HG03095 (cell line): ENCODE results near the gene LRRC28.
"Not testable (repeated sequence)": the region's sequence is repeated elsewhere in the genome, so short reads cannot be mapped to it uniquely, and the experiment has no call there.

Experiments used
- ATAC-seq: cut with Tn5 transposase; IDR thresholded peaks from one replicate; pipeline ENCODE4 v1.9.1; 2021; ENCODE audit warnings: moderate library complexity; ENCODE audit not compliant: unreplicated experiment

Gene LRRC28

GRCh38 chr15:99250857-99251841 lies at the start of gene LRRC28:
Gene LRRC28, plus strand, starts transcription at chr15:99251481. Its CDS starts 4,477 bp downstream, at chr15:99255958.
- peak; percentile 91 for ATAC-seq

GRCh38 chr15:99202176-99202552 lies 49.1 kb upstream of the LRRC28 start:
- no peak for ATAC-seq

GRCh38 chr15:99207672-99208071 lies 43.6 kb upstream of the LRRC28 start:
- ATAC-seq: no peak

- ATAC-seq: no peak
These were observed 42.0 kb upstream of the LRRC28 start for GRCh38 chr15:99209326-99209725.

- no peak for ATAC-seq
These were observed 40.9 kb upstream of the LRRC28 start for GRCh38 chr15:99210334-99210733.

- no peak for ATAC-seq
These were observed 39.4 kb upstream of the LRRC28 start for GRCh38 chr15:99211926-99212325.

GRCh38 chr15:99212406-99212805 lies 38.9 kb upstream of the LRRC28 start:
- no peak for ATAC-seq

GRCh38 chr15:99213187-99213811 lies 38.0 kb upstream of the LRRC28 start:
- ATAC-seq: peak; percentile 75

GRCh38 chr15:99224372-99225214 lies 26.7 kb upstream of the LRRC28 start:
- ATAC-seq: no peak

- no peak for ATAC-seq
These were observed 24.5 kb upstream of the LRRC28 start for GRCh38 chr15:99226802-99227201.

- ATAC-seq: no peak
These were observed 23.0 kb upstream of the LRRC28 start for GRCh38 chr15:99228120-99228770.

GRCh38 chr15:99230867-99231266 lies 20.4 kb upstream of the LRRC28 start:
- ATAC-seq: no peak

- no peak for ATAC-seq
These were observed 18.5 kb upstream of the LRRC28 start for GRCh38 chr15:99232740-99233139.

- not testable (repeated sequence) for ATAC-seq
These were observed 17.1 kb upstream of the LRRC28 start for GRCh38 chr15:99234160-99234559.

- no peak for ATAC-seq
These were observed 12.4 kb upstream of the LRRC28 start for GRCh38 chr15:99238849-99239248.

- peak; percentile 96 for ATAC-seq
These were observed 11.6 kb upstream of the LRRC28 start for GRCh38 chr15:99239545-99240198.

- no peak for ATAC-seq
These were observed 9.5 kb upstream of the LRRC28 start for GRCh38 chr15:99241752-99242151.

- no peak for ATAC-seq
These were observed 7.0 kb upstream of the LRRC28 start for GRCh38 chr15:99244306-99244705.

- no peak for ATAC-seq
These were observed 4.2 kb upstream of the LRRC28 start for GRCh38 chr15:99247062-99247461.
